Immature natural killer cell (primary cell): Measurements from ENCODE around the gene ENTPD2. TPM values are rescaled to one million over a fixed set of nuclear protein-coding genes. Genes with fewer than 3 reads are reported as not detected.

Source experiments
- DNase-seq, 3 donors: peaks; one replicate each; pipeline ENCODE4 v3.0.0; 2022; ENCODE audit warnings: mixed read lengths in 1 of 3
- H3K27ac Mint-ChIP-seq, 6 donors: one replicate each; pipeline ENCODE4 v1.8.0; 2020; ENCODE audit warnings: mixed read lengths in 6 of 6, mild to moderate bottlenecking in 5 of 6, inconsistent platforms in 4 of 6, moderate library complexity in 3 of 6
- H3K27me3 Mint-ChIP-seq, 3 donors: one replicate each; pipeline ENCODE4 v1.8.0; 2020 to 2021; ENCODE audit warnings: low read depth in 3 of 3, mild to moderate bottlenecking in 3 of 3, mixed read lengths in 3 of 3, moderate library complexity in 3 of 3, inconsistent platforms in 1 of 3
- H3K36me3 Mint-ChIP-seq, 3 donors: one replicate each; pipeline ENCODE4 v1.8.0; 2020; ENCODE audit warnings: mixed read lengths in 3 of 3, inconsistent platforms in 2 of 3, mild to moderate bottlenecking in 2 of 3
- H3K4me1 Mint-ChIP-seq, 2 donors: one replicate each; pipeline ENCODE4 v1.8.0; 2020; ENCODE audit warnings: inconsistent platforms in 2 of 2, mild to moderate bottlenecking in 2 of 2, mixed read lengths in 2 of 2, moderate library complexity in 1 of 2
- H3K4me3 Mint-ChIP-seq, 5 donors: one replicate each; pipeline ENCODE4 v1.8.0; 2020; ENCODE audit warnings: mild to moderate bottlenecking in 5 of 5, mixed read lengths in 5 of 5, inconsistent platforms in 3 of 5, moderate library complexity in 3 of 5
- H3K9me3 Mint-ChIP-seq, 6 donors: one replicate each; pipeline ENCODE4 v1.8.0; 2020; ENCODE audit warnings: mild to moderate bottlenecking in 6 of 6, mixed read lengths in 6 of 6, inconsistent platforms in 4 of 6, moderate library complexity in 3 of 6
- polyA plus RNA-seq, 3 donors: library from polyadenylated mRNA; unstranded; fragments of 300-500 nt; fragmentation: Illumina TruSeq; gene quantifications; one replicate each; pipeline ENCODE4 v1.2.3, GENCODE V29; 2021

Gene ENTPD2
- polyA plus RNA-seq, 3 donors from 2014 or later: not detected

DNA sequence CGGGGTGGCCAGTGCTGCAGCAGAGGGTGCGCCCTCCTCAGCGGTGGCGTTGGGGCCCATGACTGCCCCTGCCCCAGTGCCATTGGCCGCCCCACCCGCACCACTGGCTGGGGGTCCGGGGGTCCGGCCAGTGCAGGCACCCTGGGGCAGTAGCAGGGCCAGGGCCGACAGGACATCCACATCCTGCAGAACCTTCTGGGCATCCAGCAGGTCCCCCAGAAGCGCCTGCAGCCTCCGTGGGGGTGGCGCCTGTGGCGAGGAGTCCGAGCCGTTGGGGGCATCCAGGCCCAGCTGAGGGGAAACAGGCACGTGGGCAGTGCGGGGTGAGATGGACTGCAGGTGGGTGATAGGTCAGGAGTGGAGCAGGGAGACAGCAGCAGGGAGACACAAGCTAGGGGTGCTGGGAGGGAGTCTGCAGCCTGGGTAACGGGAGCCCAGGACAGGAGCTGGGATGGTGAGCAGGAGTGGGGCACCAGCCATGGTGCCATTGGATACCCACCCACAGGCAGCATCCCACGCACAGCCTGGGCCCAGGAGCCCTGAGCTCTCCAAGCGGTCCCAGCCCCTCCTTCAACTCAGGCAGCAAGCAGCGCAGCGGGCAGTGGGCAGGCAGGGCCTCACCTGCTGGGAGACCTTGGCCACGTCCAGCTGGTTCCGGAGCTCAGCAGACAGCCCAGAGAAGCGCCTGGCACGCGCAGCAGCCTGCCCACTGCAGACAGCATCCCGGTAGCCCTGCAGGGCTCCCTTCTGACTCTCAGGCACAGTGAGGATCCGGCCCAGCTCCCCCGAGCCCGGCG, 32.9 kb downstream of the ENTPD2 start:
- Mint-ChIP-seq H3K36me3 (peaks cover 0 to 13% (median 4%) of the 10 kb centered on the region in 3 donors), H3K27me3 (peaks cover 0 to 1% (median 0%) of the 10 kb centered on the region in 3 donors), H3K9me3 (no peaks in the 10 kb centered on the region), H3K4me1 (peaks cover 6 to 11% of the 10 kb centered on the region in 2 donors), H3K4me3 (no peak overlapping the region), H3K27ac (no peak overlapping the region)
- DNase-seq: no peak

DNA sequence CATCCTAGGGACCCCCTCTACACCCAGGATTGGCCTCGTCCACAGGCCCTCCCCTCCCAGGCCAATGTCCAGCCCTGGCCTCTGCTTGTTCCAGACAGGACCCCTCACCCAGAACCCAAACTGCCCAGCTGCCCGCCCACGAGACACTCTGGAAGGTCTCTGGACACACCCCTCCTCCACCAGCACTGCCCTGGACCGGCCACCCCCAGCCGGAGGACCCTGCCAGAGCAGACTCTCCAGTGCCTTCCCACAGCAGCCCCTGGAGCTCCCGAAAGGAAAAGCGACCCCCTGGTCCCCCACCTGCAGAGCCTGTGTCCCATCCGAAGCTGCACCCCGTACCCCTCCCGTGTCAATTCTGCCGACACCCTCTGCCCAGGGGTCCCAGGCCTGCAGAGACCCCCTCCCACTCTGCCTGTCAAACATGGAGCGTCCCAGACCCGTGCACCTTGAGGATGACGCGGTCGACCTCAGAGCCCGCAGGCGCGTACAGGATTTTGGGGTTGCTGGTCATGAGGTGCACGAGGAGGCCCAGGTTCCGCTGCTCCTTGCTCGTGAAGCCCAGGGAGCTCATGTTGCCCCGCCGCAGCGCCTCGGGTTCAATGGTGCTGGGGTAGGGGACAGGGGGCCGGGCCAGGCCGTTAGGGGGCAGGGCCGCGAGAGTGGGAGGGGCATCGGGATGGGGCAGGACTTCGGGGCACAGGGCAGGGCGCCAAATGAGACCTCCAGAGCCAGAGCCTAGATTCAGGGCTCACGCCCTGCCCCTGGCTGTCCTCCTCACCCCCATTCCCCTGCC, 33.8 kb downstream of the ENTPD2 start:
- DNase-seq: no peak
- Mint-ChIP-seq H3K9me3 (no peaks in the 10 kb centered on the region), H3K36me3 (peaks cover 0 to 13% (median 4%) of the 10 kb centered on the region in 3 donors), H3K4me3 (no peak overlapping the region), H3K27me3 (peaks cover 0 to 1% (median 0%) of the 10 kb centered on the region in 3 donors), H3K4me1 (peaks cover 6 to 7% of the 10 kb centered on the region in 2 donors), H3K27ac (no peak overlapping the region)

DNA sequence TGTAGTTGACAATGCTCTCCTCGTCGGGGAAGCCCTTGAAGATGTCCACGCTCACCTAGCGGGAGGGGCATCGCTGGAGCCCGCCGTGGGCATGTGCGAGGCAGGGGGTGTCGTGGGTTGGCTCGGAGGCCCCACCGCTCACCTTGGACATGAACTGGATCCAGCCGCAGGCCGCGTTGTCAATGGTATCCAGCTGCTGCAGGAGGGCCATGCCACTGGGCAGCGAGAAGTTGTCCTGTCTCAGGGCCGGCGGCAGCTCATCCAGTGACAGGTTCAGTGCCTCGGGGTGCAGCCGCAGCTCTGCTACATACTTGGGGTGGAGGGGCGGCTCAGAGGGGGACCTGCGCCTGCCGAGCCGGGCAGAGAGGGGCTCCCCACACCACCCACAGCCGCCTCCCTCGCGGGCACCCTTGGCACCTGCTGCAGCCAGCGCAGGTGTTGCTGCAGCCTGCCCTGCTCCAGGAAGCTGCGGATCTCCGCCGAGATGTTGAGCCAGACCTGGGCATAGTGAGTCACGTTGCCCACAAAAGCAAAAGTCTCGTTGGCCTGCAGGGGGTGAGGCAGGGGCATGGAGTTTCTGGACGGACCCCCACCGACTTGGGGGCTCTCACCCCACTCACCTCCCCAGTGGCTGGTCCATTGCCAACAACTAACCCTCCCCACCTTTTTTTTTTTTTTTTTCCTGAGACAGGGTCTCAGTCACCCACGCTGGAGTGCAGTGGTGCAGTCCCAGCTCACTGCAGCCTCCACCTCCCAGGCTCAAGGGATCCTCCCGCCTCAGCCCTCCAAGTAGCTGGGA, 34.9 kb downstream of the ENTPD2 start:
- Mint-ChIP-seq H3K9me3 (no peaks in the 10 kb centered on the region), H3K27ac (no peak overlapping the region), H3K36me3 (peaks cover 0 to 13% (median 4%) of the 10 kb centered on the region in 3 donors), H3K4me1 (peaks cover 5 to 6% of the 10 kb centered on the region in 2 donors), H3K4me3 (no peak overlapping the region), H3K27me3 (peaks cover 0 to 1% (median 0%) of the 10 kb centered on the region in 3 donors)
- no peak for DNase-seq

DNA sequence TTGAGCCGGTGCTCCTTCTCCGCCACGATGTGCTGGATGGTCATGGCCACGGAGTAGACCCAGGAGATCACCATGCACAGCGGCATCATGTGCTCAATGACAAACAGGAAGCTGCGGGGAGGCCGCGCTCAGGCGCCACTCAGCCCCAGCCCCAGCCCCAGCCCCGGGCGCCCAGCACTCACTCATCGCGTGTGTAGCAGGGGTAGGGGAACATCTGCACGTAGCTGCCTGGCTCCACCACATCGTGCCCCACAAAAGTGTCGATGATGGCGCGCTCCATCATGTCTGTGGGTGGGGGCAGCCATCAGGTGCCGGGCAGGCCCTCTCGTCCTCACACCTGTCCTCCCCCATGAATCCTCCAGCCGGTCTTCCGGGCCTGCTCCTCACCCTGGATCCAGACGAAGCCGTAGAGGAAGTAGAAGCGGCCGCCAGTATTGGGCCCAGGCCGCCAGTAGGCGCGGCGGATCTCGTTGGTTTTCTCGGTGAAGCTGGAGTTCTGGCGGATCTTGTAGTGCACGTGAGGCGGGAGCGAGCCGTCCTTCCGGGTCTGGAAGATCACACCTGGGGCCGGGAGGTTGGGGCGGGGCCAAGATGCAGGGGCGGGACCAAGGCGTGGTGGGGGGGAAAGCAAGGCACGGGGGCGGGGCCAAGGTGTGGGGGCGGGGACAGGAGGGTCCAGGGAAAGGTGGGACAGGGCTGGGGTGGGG, 35.9 kb downstream of the ENTPD2 start:
- Mint-ChIP-seq H3K4me3 (no peak overlapping the region), H3K36me3 (peaks cover 0 to 13% (median 4%) of the 10 kb centered on the region in 3 donors), H3K27ac (no peak overlapping the region), H3K27me3 (peaks cover 0 to 1% (median 0%) of the 10 kb centered on the region in 3 donors), H3K9me3 (no peaks in the 10 kb centered on the region), H3K4me1 (peaks cover 5 to 6% of the 10 kb centered on the region in 2 donors)
- no peak for DNase-seq

DNA sequence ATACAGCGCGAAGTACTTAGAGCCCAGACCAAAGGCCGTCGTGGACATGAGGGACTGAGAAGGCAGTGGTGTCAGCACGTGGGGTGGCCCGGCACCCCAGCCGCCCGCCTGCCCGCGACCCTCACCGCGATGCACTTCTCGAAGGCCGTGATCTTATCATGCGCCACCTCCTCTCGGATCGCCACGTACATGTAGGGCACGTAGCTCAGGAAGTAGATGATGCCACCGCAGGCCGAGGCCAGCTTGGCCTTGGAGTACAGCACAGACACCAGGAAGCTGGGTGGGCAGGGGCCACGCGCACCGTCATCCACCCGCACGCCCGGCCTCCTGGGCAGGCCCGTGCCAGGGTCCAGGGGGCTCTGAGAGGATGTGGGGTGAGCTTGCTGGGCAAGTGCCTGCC, 36.8 kb downstream of the ENTPD2 start:
- Mint-ChIP-seq H3K9me3 (no peaks in the 10 kb centered on the region), H3K36me3 (peaks cover 0 to 12% (median 4%) of the 10 kb centered on the region in 3 donors), H3K4me3 (no peak overlapping the region), H3K27me3 (peaks cover 0 to 1% (median 0%) of the 10 kb centered on the region in 3 donors), H3K4me1 (peaks cover 3% of the 10 kb centered on the region in 2 donors), H3K27ac (no peak overlapping the region)
- no peak for DNase-seq

DNA sequence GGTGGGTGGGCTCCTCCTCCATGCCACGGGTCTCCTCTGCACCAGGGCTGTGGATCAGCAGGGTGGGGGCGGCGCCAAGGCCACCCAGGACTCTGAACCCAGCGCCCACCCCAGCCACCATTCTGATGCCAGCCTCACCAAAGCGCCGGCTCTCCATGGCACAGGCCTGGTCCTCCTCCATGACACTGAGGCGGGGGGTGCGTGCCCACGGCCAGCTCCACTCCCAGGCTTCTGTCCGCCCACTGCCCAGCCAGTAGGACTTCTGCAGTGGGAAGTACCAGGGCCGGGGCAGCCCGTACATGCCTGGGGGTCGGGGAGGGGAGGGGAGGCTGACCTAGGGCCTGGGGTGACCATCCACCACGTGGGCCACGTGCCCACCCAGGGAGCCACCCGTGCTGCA, 37.4 kb downstream of the ENTPD2 start:
- Mint-ChIP-seq H3K36me3 (peaks cover 0 to 8% (median 4%) of the 10 kb centered on the region in 3 donors), H3K27ac (no peak overlapping the region), H3K4me3 (no peak overlapping the region), H3K9me3 (no peaks in the 10 kb centered on the region), H3K4me1 (no peaks in the 10 kb centered on the region), H3K27me3 (peaks cover 0 to 1% (median 0%) of the 10 kb centered on the region in 3 donors)
- no peak for DNase-seq

DNA sequence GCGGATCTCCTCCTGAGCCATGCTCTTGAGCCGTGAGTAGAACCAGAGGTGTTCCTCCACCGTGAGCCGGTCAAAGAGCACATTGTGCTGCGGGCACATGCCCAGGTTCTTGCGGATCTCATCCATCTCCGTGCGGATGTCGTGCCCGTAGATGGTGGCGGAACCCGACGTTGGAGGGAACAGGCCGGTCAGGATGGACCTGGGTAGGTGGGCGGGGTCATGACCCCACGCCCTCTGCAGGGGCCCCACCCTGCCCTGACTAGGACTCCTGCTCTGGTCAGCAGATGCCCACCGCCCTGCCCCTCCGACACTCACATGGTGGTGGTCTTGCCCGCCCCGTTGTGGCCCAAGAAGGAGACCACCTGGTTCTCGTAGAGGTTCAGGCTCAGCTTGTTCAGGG, 37.9 kb downstream of the ENTPD2 start:
- no peak overlapping the region for H3K27ac Mint-ChIP-seq
- no peaks in the 10 kb centered on the region for H3K4me1 Mint-ChIP-seq
- no peaks in the 10 kb centered on the region for H3K9me3 Mint-ChIP-seq
- no peak overlapping the region for H3K4me3 Mint-ChIP-seq
- H3K36me3 Mint-ChIP-seq: peaks cover 0 to 8% (median 4%) of the 10 kb centered on the region in 3 donors
- DNase-seq: no peak
- H3K27me3 Mint-ChIP-seq: peaks cover 0 to 1% (median 0%) of the 10 kb centered on the region in 3 donors

DNA sequence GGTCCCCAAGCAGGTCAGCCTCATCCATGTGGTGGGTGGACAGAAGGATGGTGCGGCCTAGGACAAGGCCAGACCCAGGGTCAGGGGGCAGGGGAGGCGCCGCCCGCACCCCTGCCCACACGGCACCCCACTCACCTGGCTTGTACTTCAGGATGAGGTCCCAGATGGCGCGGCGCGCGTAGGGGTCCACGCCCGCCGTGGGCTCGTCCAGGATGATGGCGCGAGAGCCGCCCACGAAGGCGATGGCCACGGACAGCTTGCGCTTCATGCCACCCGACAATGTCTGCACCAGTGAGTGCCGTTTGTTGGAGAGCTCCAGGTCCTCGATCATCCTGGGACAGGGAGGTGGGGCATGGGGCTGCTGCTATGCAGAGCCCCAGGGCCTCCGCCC, 38.3 kb downstream of the ENTPD2 start:
- no peaks in the 10 kb centered on the region for H3K9me3 Mint-ChIP-seq
- peaks cover 0 to 1% (median 0%) of the 10 kb centered on the region in 3 donors for H3K27me3 Mint-ChIP-seq
- H3K4me1 Mint-ChIP-seq: no peaks in the 10 kb centered on the region
- DNase-seq: no peak
- H3K27ac Mint-ChIP-seq: no peak overlapping the region
- no peak overlapping the region for H3K4me3 Mint-ChIP-seq
- H3K36me3 Mint-ChIP-seq: peaks cover 0 to 8% (median 4%) of the 10 kb centered on the region in 3 donors

DNA sequence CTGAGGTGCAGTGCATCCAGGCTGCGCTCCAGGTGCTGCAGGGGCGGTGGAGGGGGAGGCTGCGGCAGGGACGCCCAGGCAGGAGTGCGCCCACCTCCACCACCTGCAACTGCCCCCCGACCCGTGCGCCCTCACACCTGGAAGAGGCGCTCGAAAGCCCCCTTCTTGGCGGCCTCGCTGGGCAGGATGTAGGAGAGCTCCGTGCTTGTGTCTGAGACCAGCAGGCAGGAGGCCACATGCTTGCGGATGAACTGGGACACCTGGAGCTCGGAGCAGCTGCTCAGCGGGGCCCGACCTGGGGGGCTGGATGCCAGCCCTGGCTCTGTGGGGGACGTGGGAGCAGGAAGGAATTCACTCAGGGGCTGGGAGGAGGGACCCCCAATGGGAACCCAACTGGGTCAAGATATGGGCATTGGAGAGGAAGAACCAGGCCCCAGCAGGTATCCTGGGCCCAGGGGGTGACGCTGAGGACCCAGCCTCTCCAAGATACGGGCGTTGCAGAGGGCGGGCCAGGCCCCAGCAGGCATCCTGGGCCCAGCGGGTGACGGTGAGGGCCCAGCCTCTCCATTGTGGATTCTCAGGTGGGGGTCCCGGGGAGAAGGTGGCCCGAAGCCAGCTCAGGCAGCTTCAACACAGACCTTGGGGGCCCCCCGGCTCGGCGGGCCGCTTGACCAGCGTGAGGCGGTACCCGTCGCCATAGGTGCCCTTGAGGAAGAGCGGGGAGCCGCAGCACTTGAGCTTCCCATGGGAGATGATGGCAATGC, 38.9 kb downstream of the ENTPD2 start:
- Mint-ChIP-seq H3K4me1 (no peaks in the 10 kb centered on the region), H3K27me3 (peaks cover 0 to 1% (median 0%) of the 10 kb centered on the region in 3 donors), H3K4me3 (no peak overlapping the region)

DNA sequence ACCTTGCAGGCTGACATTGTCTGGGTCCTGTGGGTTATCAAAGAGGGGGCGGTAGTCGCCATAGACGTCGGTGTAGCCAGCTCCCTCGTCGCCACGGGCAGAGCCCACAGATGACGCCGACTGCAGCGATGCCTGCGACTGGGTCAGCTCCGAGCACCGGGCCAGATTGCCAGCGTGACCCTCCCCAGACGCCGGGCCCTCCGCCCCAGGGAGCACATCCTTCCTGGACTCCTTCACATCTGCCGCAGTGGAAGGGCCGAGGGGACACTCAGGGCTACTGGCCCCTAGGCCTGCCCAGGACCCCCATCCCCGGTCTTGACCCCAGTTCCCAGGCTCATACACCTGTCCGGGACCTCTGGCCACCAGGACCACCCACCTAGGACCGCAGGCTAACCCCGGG, 39.7 kb downstream of the ENTPD2 start:
- peaks cover 0 to 5% (median 4%) of the 10 kb centered on the region in 3 donors for H3K36me3 Mint-ChIP-seq
- peaks cover 0 to 1% (median 0%) of the 10 kb centered on the region in 3 donors for H3K27me3 Mint-ChIP-seq
- H3K4me1 Mint-ChIP-seq: no peaks in the 10 kb centered on the region
- no peaks in the 10 kb centered on the region for H3K9me3 Mint-ChIP-seq
- no peak overlapping the region for H3K27ac Mint-ChIP-seq
- no peak overlapping the region for H3K4me3 Mint-ChIP-seq
- no peak for DNase-seq

More for the DNA sequence above, 38.9 kb downstream of the ENTPD2 start:
- H3K36me3 Mint-ChIP-seq: peaks cover 0 to 8% (median 4%) of the 10 kb centered on the region in 3 donors
- no peaks in the 10 kb centered on the region for H3K9me3 Mint-ChIP-seq
- no peak for DNase-seq
- no peak overlapping the region for H3K27ac Mint-ChIP-seq

DNA sequence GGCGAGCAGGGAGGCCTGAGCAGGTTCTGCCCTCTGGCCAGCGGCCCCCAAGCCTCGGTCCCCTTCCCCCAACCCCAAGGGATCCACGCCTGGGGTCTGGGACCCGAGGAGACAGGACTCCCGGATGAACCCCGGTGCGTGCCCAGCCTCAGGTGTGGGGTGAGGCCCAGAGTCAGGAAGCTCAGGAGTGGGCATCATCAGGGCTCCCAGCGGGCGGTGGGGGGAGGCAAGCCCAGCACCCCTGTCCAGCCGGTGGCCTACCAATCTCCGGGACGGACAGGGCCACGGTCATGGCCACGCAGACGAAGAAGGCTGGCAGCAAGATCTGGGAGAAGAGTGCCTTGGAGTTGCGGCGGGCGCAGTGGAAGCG, 40.3 kb downstream of the ENTPD2 start:
- peaks cover 0 to 5% (median 4%) of the 10 kb centered on the region in 3 donors for H3K36me3 Mint-ChIP-seq
- no peak for DNase-seq
- H3K4me1 Mint-ChIP-seq: no peaks in the 10 kb centered on the region
- H3K27ac Mint-ChIP-seq: no peak overlapping the region
- H3K27me3 Mint-ChIP-seq: peaks cover 0 to 1% (median 0%) of the 10 kb centered on the region in 3 donors
- H3K4me3 Mint-ChIP-seq: no peak overlapping the region
- H3K9me3 Mint-ChIP-seq: no peaks in the 10 kb centered on the region

DNA sequence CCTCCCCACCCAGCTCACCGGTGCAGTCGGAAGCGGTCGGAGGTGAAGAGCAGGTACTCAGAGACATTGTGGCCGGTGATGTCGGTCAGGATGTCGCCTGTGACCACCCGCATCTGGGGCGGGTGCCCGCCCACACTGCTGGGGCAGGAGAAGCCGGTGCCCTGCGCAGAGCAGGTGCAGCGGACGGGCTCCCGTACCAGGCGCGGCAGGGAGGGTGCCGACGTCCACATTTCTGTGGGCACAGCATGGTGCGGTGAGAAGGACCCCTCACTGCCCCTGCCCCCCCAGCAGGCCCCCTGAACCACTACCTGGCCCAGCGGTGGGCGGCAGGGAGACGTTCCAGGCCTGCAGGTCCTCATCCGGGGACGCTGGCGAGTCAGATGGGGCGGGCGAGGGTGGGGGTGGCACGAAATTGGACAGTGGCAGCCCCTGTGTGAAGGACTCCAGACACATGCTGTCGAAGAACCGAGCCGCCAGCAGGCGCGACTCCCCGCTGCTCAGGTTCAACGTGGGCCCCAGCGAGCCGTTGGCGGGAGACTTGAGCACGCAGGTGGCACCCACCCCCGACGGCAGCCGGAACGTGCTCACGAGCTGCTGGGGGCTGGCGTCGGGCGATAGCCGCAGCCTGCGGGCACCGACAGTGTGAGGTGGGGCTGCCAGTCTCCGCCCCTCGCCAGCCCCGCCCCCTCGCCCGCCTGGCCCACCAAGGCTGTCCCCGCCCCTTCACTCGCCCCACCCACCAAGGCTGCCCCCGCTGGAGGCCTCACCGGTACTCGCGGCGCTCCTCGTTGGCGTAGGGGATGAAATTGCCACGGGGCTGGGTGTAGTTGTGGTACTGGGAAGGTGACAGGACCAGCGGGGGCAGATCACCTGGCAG, 40.9 kb downstream of the ENTPD2 start:
- Mint-ChIP-seq H3K36me3 (peaks cover 0 to 5% (median 4%) of the 10 kb centered on the region in 3 donors), H3K4me3 (no peak overlapping the region), H3K27me3 (peaks cover 0 to 1% (median 0%) of the 10 kb centered on the region in 3 donors), H3K4me1 (no peaks in the 10 kb centered on the region), H3K27ac (no peak overlapping the region), H3K9me3 (no peaks in the 10 kb centered on the region)
- no peak for DNase-seq
